Calu3 (cell line): ENCODE data around the gene MPC1. TPM values are rescaled to one million over a fixed set of nuclear protein-coding genes. Genes with fewer than 3 reads are reported as not detected.

Source experiments
- BruUV-seq: library from RNA; stranded (reverse); fragments of 400-500 nt; replicated peaks from 2 replicates; lab custom pipeline; 2021; lab: Mats Ljungman, UMichigan
- CTCF ChIA-PET: fragments of 300-600 bp; sonication (Branson Sonifier 250); formaldehyde crosslinking; loops from one replicate; lab custom pipeline; 2022; ENCODE audit warnings: antibody characterized with exemption; lab: Charles Lee
- DNase-seq: peaks from one replicate; pipeline ENCODE4 v3.0.0; 2022
- H3K27ac Mint-ChIP-seq: one replicate; pipeline ENCODE4 v1.8.0; 2022; ENCODE audit warnings: mixed read lengths; ENCODE audit not compliant: unreplicated experiment
- H3K27me3 Mint-ChIP-seq: one replicate; pipeline ENCODE4 v1.8.0; 2022; ENCODE audit warnings: mixed read lengths; ENCODE audit not compliant: unreplicated experiment
- H3K36me3 Mint-ChIP-seq: one replicate; pipeline ENCODE4 v1.8.0; 2022; ENCODE audit warnings: mild to moderate bottlenecking, moderate library complexity, mixed read lengths; ENCODE audit not compliant: insufficient read depth, unreplicated experiment
- H3K4me1 Mint-ChIP-seq: one replicate; pipeline ENCODE4 v1.8.0; 2022; ENCODE audit warnings: mild to moderate bottlenecking, low read depth, mixed read lengths; ENCODE audit not compliant: unreplicated experiment
- H3K4me3 Mint-ChIP-seq: one replicate; pipeline ENCODE4 v1.8.0; 2022; ENCODE audit warnings: mild to moderate bottlenecking, low read depth, moderate library complexity, mixed read lengths; ENCODE audit not compliant: unreplicated experiment
- H3K9me3 Mint-ChIP-seq: one replicate; pipeline ENCODE4 v1.8.0; 2022; ENCODE audit warnings: low read depth, mixed read lengths; ENCODE audit not compliant: unreplicated experiment
- intact Hi-C: fragments of 100-400 bp; cut with micrococcal nuclease; formaldehyde crosslinking; loops from one replicate; pipeline ENCODE4 v1.10.0; 2022; ENCODE audit not compliant: unreplicated experiment
- total RNA-seq: library from RNA; stranded (reverse); gene quantifications from 2 replicates; pipeline ENCODE4 v1.2.3, GENCODE V29; 2022
- TF ChIP-seq, protein P1 (sequence below): fragments of 200-600 bp; IDR thresholded peaks from one replicate; pipeline ENCODE4 v1.8.0; 2022; ENCODE audit warnings: antibody characterized with exemption; ENCODE audit not compliant: unreplicated experiment

The MPC1 gene
- total RNA-seq, 1 experiment from 2014 or later: 48.9 TPM

DNA sequence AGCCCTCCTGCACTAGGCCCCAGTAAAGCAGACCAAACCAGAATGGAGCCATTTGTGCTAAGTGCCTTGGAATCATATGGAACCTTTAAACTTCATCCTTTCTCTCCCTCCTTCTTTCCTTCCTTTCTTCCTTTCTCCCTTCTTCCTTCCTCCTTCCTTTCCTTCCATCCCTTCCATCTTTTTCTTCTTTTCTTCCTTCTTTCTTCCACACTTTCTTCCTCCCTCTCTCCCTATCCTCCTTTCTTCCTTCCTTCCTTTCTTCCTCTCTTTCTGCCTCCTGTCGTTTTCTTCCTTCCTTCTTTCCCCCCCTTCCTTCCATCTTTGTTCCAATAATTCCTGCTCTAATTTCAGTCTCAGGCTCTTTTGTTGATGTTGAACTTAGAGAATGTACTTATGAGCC, 29.2 kb downstream of the MPC1 start:
- CTCF ChIA-PET: no interaction called here
- no peak for DNase-seq
- Mint-ChIP-seq H3K4me3 (no peak overlapping the region), H3K4me1 (peaks cover 13% of the 10 kb centered on the region), H3K9me3 (no peaks in the 10 kb centered on the region), H3K27ac (no peak overlapping the region), H3K27me3 (no peaks in the 10 kb centered on the region), H3K36me3 (no peaks in the 10 kb centered on the region)
- TF ChIP-seq, protein P1, sequence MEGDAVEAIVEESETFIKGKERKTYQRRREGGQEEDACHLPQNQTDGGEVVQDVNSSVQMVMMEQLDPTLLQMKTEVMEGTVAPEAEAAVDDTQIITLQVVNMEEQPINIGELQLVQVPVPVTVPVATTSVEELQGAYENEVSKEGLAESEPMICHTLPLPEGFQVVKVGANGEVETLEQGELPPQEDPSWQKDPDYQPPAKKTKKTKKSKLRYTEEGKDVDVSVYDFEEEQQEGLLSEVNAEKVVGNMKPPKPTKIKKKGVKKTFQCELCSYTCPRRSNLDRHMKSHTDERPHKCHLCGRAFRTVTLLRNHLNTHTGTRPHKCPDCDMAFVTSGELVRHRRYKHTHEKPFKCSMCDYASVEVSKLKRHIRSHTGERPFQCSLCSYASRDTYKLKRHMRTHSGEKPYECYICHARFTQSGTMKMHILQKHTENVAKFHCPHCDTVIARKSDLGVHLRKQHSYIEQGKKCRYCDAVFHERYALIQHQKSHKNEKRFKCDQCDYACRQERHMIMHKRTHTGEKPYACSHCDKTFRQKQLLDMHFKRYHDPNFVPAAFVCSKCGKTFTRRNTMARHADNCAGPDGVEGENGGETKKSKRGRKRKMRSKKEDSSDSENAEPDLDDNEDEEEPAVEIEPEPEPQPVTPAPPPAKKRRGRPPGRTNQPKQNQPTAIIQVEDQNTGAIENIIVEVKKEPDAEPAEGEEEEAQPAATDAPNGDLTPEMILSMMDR: no peak
- BruUV-seq: no TSS peak
- intact Hi-C loops: no loop called here

DNA sequence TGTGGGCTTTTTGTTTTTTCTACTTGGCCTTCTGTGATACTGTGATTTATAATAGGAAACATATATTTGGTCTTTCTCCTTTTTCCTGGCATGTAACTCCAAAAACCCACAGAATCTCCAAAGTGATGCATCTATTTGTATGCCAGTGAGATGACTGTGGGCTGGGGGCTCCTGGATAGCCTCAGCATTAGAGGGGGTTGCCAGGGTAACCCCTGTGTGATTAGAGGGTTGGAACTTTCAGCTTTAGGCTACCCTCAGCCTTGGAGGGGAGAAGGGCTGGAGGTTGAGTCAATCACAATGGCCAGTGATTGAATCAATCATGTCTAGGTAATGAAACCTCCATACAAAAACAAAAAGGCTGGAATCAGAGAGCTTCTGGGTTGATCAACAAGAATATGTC, 29.8 kb downstream of the MPC1 start:
- Mint-ChIP-seq H3K4me1 (peaks cover 13% of the 10 kb centered on the region), H3K27me3 (peaks cover 2% of the 10 kb centered on the region), H3K9me3 (peaks cover under 1% of the 10 kb centered on the region), H3K36me3 (no peaks in the 10 kb centered on the region), H3K27ac (no peak overlapping the region), H3K4me3 (no peak overlapping the region)
- no TSS peak for BruUV-seq
- DNase-seq: no peak
- TF ChIP-seq, protein P1: no peak
- CTCF ChIA-PET: no interaction called here
- intact Hi-C loops: no loop called here

DNA sequence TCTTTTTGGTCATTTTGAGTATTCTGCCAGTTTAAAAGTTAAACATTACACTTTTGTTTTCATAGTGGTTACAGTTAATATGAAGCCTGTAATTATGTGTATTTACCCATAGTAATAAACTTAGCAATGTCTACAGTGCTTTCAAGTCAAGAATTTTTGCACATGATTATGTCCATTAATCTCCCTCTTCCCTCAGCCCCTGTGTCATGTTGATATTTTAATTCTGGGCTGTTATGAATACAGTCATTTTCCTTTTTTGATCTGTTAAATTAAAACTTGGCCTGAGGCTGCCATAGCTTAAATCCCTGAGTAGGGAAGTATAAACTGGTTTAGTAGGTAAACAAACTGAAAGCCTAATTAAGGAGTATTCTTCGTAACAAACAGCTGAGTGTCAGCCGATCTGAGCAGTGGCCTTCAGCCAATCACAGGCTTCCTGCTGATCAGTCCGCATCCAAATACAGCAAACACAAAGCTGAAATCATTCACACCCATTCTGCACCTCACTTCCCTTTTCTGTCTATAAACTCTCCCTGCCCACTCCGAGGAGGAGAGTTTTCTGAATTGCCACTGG, 30.9 kb downstream of the MPC1 start:
- CTCF ChIA-PET: interaction anchor here (1.0 kb wide), 1 partner anchor 346 kb away, joined by 3 read pairs; no protein-coding TSS in a partner anchor
- intact Hi-C loops: no loop called here
- BruUV-seq: no TSS peak

DNA sequence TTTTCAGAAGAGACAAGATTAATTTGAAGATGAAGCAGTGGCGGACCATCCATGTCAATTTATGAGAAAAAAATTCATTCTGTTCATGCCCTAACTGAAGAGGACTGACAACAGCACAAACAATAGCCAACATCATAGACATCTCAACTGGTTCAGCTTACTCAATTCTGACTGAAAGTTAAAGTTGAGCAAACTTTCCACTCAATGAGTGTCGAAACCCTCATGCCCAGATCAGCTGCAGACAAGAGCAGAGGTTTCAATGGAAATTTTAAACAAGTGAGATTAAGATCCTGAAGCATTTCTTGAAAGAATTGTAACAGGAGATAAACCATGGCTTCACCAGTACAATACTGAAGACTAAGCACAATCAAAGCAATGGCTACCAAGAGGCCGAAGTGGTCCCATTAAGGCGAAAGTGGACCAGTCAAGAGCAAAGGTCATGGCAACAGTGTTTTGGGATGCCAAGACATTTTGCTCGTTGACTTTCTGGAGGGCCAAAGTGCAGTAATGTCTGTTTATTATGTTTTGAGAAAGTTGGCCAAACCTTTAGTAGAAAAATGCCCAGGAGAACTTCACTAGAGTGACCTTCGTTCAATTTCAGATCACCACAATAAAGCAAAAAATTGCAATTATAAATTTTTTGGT, 34.3 kb downstream of the MPC1 start:
- H3K4me1 Mint-ChIP-seq: peaks cover 20% of the 10 kb centered on the region
- no peak overlapping the region for H3K4me3 Mint-ChIP-seq
- H3K27me3 Mint-ChIP-seq: peaks cover 13% of the 10 kb centered on the region
- peaks cover 2% of the 10 kb centered on the region for H3K9me3 Mint-ChIP-seq
- CTCF ChIA-PET: no interaction called here
- BruUV-seq: no TSS peak
- DNase-seq: no peak
- peaks cover 2% of the 10 kb centered on the region for H3K36me3 Mint-ChIP-seq
- TF ChIP-seq, protein P1: no peak
- no peak overlapping the region for H3K27ac Mint-ChIP-seq
- intact Hi-C loops: no loop called here

More for the DNA sequence above, 30.9 kb downstream of the MPC1 start:
- peak overlapping the region; percentile 23 for H3K4me3 Mint-ChIP-seq
- TF ChIP-seq, protein P1: no peak
- no peaks in the 10 kb centered on the region for H3K36me3 Mint-ChIP-seq
- peaks cover 13% of the 10 kb centered on the region for H3K27me3 Mint-ChIP-seq
- peaks cover 2% of the 10 kb centered on the region for H3K9me3 Mint-ChIP-seq
- H3K4me1 Mint-ChIP-seq: peaks cover 13% of the 10 kb centered on the region
- DNase-seq: peak; percentile 34
- H3K27ac Mint-ChIP-seq: peak overlapping the region; percentile 48
